Tibial nerve (tissue), 4 donors: Measurements from ENCODE around the gene ADD2. TPM values are rescaled to one million over a fixed set of nuclear protein-coding genes. Genes with fewer than 3 reads are reported as not detected.
A peak's percentile ranks its signal among the peaks of the same experiment; 100 is the strongest.

Experiments used
- DNase-seq, 2 donors: peaks; one replicate each; pipeline ENCODE4 v3.0.0-alpha.2; 2019; ENCODE audit warnings: low spot score in 2 of 2
- H3K27ac ChIP-seq, 4 donors: fragments of 200-600 bp; sonication (generic) in 3 of 4; one replicate each; pipeline ENCODE4 v1.5.1; 2017 to 2019; ENCODE audit warnings: mild to moderate bottlenecking in 1 of 4
- H3K27me3 ChIP-seq, 2 donors: fragments of 200-600 bp; sonication (generic) in 1 of 2; one replicate each; pipeline versions ENCODE4 v1.5.1 to v1.6.0; 2017 to 2019
- H3K36me3 ChIP-seq, 3 donors: fragments of 200-600 bp; sonication (generic); one replicate each; pipeline ENCODE4 v1.5.1; 2018 to 2019
- H3K4me1 ChIP-seq, 4 donors: fragments of 200-600 bp; sonication (generic) in 3 of 4; one replicate each; pipeline ENCODE4 v1.5.1; 2017 to 2019
- H3K4me3 ChIP-seq, 4 donors: fragments of 200-600 bp; sonication (generic) in 3 of 4; one replicate each; pipeline ENCODE4 v1.5.1; 2017 to 2019; ENCODE audit warnings: mild to moderate bottlenecking in 1 of 4, moderate library complexity in 1 of 4
- H3K9me3 ChIP-seq, 4 donors: fragments of 200-600 bp; sonication (generic) in 3 of 4; one replicate each; pipeline ENCODE4 v1.5.1; 2017 to 2019
- CTCF ChIP-seq, 5 experiments: fragments of 200-600 bp in 3 of 5; fragments of 450-650 bp in 2 of 5; sonication (generic) in 3 of 5; IDR thresholded peaks; one replicate each; pipeline ENCODE4 v1.5.1; 2016 to 2019; ENCODE audit warnings: antibody characterized with exemption in 5 of 5, mild to moderate bottlenecking in 3 of 5, moderate library complexity in 2 of 5
- EP300 ChIP-seq, 2 donors: sonication (generic); formaldehyde crosslinking; IDR thresholded peaks; one replicate each; pipeline ENCODE4 v1.6.1; 2017; ENCODE audit warnings: antibody characterized with exemption in 2 of 2, mild to moderate bottlenecking in 1 of 2
- POLR2A ChIP-seq, 2 donors: fragments of 450-650 bp; IDR thresholded peaks; one replicate each; pipeline ENCODE4 v1.6.1; 2017; ENCODE audit warnings: antibody characterized with exemption in 2 of 2, mild to moderate bottlenecking in 2 of 2, moderate library complexity in 2 of 2
- WGBS, 2 donors: methylation state at CpG; one replicate each; pipeline ENCODE4 v1.1.5; 2018; 5-methylcytosine and 5-hydroxymethylcytosine counted together
- total RNA-seq, 4 donors: library from RNA; depleted of rRNA; stranded (reverse); fragments of >200 nt; gene quantifications; one replicate each; pipeline ENCODE4 v1.1.0, GENCODE V29; 2016

ADD2 gene
- total RNA-seq, 4 donors from 2014 or later: 0.63 to 6.0 (median 3.2) TPM

- 82 to 90% methylated on average over 2 of the region's 2 CpGs for WGBS, 2 donors
- H3K4me3 ChIP-seq: no peak overlapping the region
- no peaks in the 10 kb centered on the region for H3K36me3 ChIP-seq
- H3K27ac ChIP-seq: no peak overlapping the region
- H3K27me3 ChIP-seq: peaks cover 0 to 58% of the 10 kb centered on the region in 2 donors
- H3K9me3 ChIP-seq: no peaks in the 10 kb centered on the region
- TF ChIP-seq EP300 (IDR thresholded peaks at IDR 0.05) (no peak), POLR2A (IDR thresholded peaks at IDR 0.05) (no peak), CTCF (IDR thresholded peaks at IDR 0.05) (no peak)
- no peak for DNase-seq
- peaks cover 0 to 9% (median 1%) of the 10 kb centered on the region in 4 donors for H3K4me1 ChIP-seq
Measured at GRCh38 chr2:70772486-70773155, 4.6 kb upstream of the ADD2 start.

GRCh38 chr2:70771446-70771845 lies 3.4 kb upstream of the ADD2 start:
- peaks cover 0 to 21% (median 3%) of the 10 kb centered on the region in 4 donors for H3K4me1 ChIP-seq
- no peak for TF ChIP-seq POLR2A (IDR thresholded peaks at IDR 0.05)
- no peak for TF ChIP-seq CTCF (IDR thresholded peaks at IDR 0.05)
- no peak for TF ChIP-seq EP300 (IDR thresholded peaks at IDR 0.05)
- no peak for DNase-seq
- no peaks in the 10 kb centered on the region for H3K36me3 ChIP-seq
- no peaks in the 10 kb centered on the region for H3K9me3 ChIP-seq
- peaks cover 0 to 66% of the 10 kb centered on the region in 2 donors for H3K27me3 ChIP-seq
- WGBS, 2 donors: 78 to 83% methylated on average over 2 of the region's 2 CpGs
- no peak overlapping the region for H3K4me3 ChIP-seq
- no peak overlapping the region for H3K27ac ChIP-seq

- DNase-seq: no peak
- H3K4me3 ChIP-seq: no peak overlapping the region
- no peaks in the 10 kb centered on the region for H3K36me3 ChIP-seq
- H3K4me1 ChIP-seq: peaks cover 0 to 24% (median 3%) of the 10 kb centered on the region in 4 donors
- TF ChIP-seq CTCF (IDR thresholded peaks at IDR 0.05) (no peak), POLR2A (IDR thresholded peaks at IDR 0.05) (no peak), EP300 (IDR thresholded peaks at IDR 0.05) (no peak)
- no peaks in the 10 kb centered on the region for H3K9me3 ChIP-seq
- 57 to 74% methylated on average over 2 of the region's 2 CpGs for WGBS, 2 donors
- peaks cover 0 to 73% of the 10 kb centered on the region in 2 donors for H3K27me3 ChIP-seq
- H3K27ac ChIP-seq: no peak overlapping the region
Measured at GRCh38 chr2:70769450-70769849, 1.4 kb upstream of the ADD2 start.

- TF ChIP-seq CTCF (IDR thresholded peaks at IDR 0.05) (no peak), EP300 (IDR thresholded peaks at IDR 0.05) (no peak), POLR2A (IDR thresholded peaks at IDR 0.05) (no peak)
- no peaks in the 10 kb centered on the region for H3K36me3 ChIP-seq
- H3K9me3 ChIP-seq: no peaks in the 10 kb centered on the region
- no peak overlapping the region for H3K4me3 ChIP-seq
- H3K27ac ChIP-seq: no peak overlapping the region
- peaks cover 0 to 24% (median 3%) of the 10 kb centered on the region in 4 donors for H3K4me1 ChIP-seq
- no peak for DNase-seq
- peaks cover 0 to 73% of the 10 kb centered on the region in 2 donors for H3K27me3 ChIP-seq
- 56 to 65% methylated on average over 7 of the region's 7 CpGs for WGBS, 2 donors
Measured at GRCh38 chr2:70768590-70769085, 638 bp upstream of the ADD2 start.

GRCh38 chr2:70767079-70767698 lies 811 bp downstream of the ADD2 start:
- WGBS, 2 donors: 1 to 2% methylated on average over 33 to 36 of the region's 51 CpGs

More at GRCh38 chr2:70767079-70767698, 811 bp downstream of the ADD2 start:
- no peak overlapping the region for H3K27ac ChIP-seq
- peaks cover 0 to 59% of the 10 kb centered on the region in 2 donors for H3K27me3 ChIP-seq
- no peak for DNase-seq
- H3K4me3 ChIP-seq: peak overlapping the region; percentile 22 to 53 (median 34)
- TF ChIP-seq POLR2A (IDR thresholded peaks at IDR 0.05): no peak
- no peak for TF ChIP-seq EP300 (IDR thresholded peaks at IDR 0.05)
- TF ChIP-seq CTCF (IDR thresholded peaks at IDR 0.05): no peak
- peaks cover 0 to 24% (median 3%) of the 10 kb centered on the region in 4 donors for H3K4me1 ChIP-seq
- H3K9me3 ChIP-seq: no peaks in the 10 kb centered on the region
- no peaks in the 10 kb centered on the region for H3K36me3 ChIP-seq
